Activated T-cell treated with anti-CD3 and anti-CD28 coated beads, Interleukin-2, amount 50 U/mL, for 72 hours (primary cell): ENCODE data around the gene C6orf89. TPM values are rescaled to one million over a fixed set of nuclear protein-coding genes. Genes with fewer than 3 reads are reported as not detected.
"Not testable (repeated sequence)": the region's sequence is repeated elsewhere in the genome, so short reads cannot be mapped to it uniquely, and the experiment has no call there.

Experiments
- ATAC-seq, 2 donors: fragments of 150-1000 bp; cut with Tn5 transposase; replicated peaks in 1 of 2; 2 replicates each; pipeline ENCODE4 v1.10.0; 2021; ENCODE audit warnings: moderate library complexity in 2 of 2, mild to moderate bottlenecking in 1 of 2
- DNase-seq, 2 donors: peaks; one replicate each; pipeline ENCODE4 v3.0.0; 2021 to 2022; ENCODE audit warnings: mixed read lengths in 1 of 2
- H3K27ac Mint-ChIP-seq: one replicate; pipeline ENCODE4 v1.8.0; 2022; ENCODE audit warnings: mild to moderate bottlenecking, moderate library complexity, mixed read lengths
- H3K27me3 Mint-ChIP-seq: one replicate; pipeline ENCODE4 v1.8.0; 2022; ENCODE audit warnings: low read depth, mixed read lengths
- H3K36me3 Mint-ChIP-seq, 2 donors: one replicate each; pipeline ENCODE4 v1.8.0; 2022; ENCODE audit warnings: mixed read lengths in 2 of 2, mild to moderate bottlenecking in 1 of 2; ENCODE audit not compliant: insufficient read depth in 2 of 2
- H3K4me1 Mint-ChIP-seq: one replicate; pipeline ENCODE4 v1.8.0; 2022; ENCODE audit warnings: low read depth, mixed read lengths
- H3K4me3 Mint-ChIP-seq, 2 donors: one replicate each; pipeline ENCODE4 v1.8.0; 2022; ENCODE audit warnings: mild to moderate bottlenecking in 2 of 2, mixed read lengths in 2 of 2, moderate library complexity in 2 of 2
- H3K9me3 Mint-ChIP-seq, 2 donors: one replicate each; pipeline ENCODE4 v1.8.0; 2022; ENCODE audit warnings: mixed read lengths in 2 of 2
- total RNA-seq, 2 donors: library from RNA; stranded (reverse); gene quantifications; one replicate each; pipeline ENCODE4 v1.2.3, GENCODE V29; 2022

The C6orf89 gene
- total RNA-seq, 2 donors from 2014 or later: 53.1 to 54.6 TPM

DNA sequence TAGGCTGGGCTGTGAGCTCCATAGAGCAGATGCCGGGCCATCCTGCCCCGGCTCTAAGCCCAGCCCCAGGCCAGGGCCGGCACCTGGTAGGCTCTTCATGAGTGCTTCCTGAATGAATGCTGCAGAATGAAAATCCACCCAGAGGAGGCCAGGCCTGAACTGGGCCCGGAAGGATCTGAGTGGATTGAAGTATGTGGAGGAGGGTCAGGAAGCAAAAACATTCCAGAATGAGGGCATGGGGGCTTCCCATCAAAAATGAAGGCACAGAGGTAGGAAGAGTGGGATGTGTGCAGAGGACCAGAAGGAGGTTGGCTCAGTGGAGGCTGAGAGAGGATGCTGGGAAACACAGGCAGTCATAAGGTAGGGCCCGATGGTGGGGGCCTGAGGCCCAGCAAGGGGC lies 53.3 kb downstream of the C6orf89 start:
- not testable (repeated sequence) for H3K27me3 Mint-ChIP-seq, H3K27ac Mint-ChIP-seq, ATAC-seq, H3K4me3 Mint-ChIP-seq, H3K36me3 Mint-ChIP-seq, DNase-seq, H3K4me1 Mint-ChIP-seq, H3K9me3 Mint-ChIP-seq

DNA sequence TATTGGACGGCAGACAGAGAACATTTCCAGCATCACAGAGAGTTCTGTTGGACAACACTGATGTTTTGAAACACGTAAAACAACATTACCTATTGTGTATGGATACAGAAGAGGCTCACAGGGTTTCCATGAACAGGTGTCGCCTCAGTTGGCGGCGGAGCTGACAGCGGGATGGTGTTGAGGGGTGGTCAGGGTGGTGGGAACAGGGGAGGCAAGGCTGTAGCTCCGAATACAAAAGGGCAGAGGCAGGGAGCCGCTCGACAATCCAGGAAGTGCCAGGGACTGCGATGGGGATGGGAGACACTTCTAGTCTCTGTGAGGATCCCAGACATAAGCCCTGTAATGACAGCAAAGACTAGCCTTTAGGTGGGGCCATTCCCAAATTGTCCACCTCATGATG lies 54.3 kb downstream of the C6orf89 start:
- H3K9me3 Mint-ChIP-seq: no peaks in the 10 kb centered on the region
- no peaks in the 10 kb centered on the region for H3K27me3 Mint-ChIP-seq
- no peak overlapping the region for H3K27ac Mint-ChIP-seq
- ATAC-seq: no peak
- no peak overlapping the region for H3K4me3 Mint-ChIP-seq
- H3K36me3 Mint-ChIP-seq: no peaks in the 10 kb centered on the region
- DNase-seq: no peak
- peaks cover 11% of the 10 kb centered on the region for H3K4me1 Mint-ChIP-seq

DNA sequence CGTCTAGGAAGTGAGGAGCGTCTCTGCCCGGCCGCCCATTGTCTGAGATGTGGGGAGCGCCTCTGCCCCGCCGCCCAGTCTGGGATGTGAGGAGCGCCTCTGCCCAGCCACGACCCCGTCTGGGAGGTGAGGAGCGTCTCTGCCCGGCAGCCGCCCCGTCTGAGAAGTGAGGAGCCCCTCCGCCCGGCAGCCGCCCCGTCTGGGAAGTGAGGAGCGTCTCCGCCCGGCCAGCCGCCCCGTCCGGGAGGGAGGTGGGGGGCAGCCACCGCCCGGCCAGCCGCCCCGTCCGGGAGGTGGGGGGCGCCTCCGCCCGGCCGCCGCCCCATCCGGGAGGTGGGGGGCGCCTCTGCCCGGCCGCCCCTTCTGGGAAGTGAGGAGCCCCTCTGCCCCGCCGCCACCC lies 55.8 kb downstream of the C6orf89 start:
- not testable (repeated sequence) for ATAC-seq, H3K27me3 Mint-ChIP-seq, H3K4me3 Mint-ChIP-seq, H3K27ac Mint-ChIP-seq, H3K9me3 Mint-ChIP-seq, DNase-seq, H3K36me3 Mint-ChIP-seq
- peaks cover 15% of the 10 kb centered on the region for H3K4me1 Mint-ChIP-seq

DNA sequence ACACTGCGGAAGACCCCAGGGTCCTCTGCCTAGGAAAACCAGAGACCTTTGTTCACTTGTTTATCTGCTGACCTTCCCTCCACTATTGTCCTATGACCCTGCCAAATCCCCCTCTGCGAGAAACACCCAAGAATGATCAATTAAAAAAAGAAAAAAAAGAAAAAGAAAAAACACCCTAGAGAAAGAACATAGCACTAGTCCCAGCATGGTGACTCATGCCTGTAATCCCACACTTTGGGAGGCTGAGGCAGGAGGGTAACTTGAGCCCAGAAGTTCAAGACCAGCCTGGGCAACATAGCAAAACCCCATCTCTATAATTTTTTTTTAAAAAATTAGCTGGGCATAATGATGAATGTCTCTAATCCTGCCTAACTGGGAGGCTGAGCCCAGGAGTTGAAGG lies 56.6 kb downstream of the C6orf89 start:
- not testable (repeated sequence) for H3K9me3 Mint-ChIP-seq, ATAC-seq, DNase-seq, H3K36me3 Mint-ChIP-seq, H3K27me3 Mint-ChIP-seq, H3K4me3 Mint-ChIP-seq, H3K27ac Mint-ChIP-seq
- H3K4me1 Mint-ChIP-seq: peaks cover 18% of the 10 kb centered on the region

DNA sequence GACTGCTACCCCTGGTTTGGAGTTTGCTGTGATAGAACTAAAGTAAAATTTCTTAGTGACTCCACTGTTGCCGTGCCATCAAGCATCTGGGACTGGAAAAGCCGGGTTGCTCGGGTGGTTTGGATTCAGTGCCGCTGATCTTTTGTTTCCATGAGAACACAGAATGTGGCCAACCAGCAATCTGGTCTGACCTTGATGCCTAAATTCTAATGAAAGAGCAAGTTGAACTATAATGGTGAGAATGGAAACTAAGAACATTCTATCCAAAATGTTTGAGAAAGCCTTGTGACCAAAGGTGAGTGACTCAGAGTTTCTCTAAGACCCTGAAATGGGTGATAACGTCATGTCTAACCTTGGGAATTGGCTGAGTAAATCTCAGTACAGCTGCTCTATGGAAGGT lies 58.9 kb downstream of the C6orf89 start:
- Mint-ChIP-seq H3K27ac (no peak overlapping the region), H3K36me3 (no peaks in the 10 kb centered on the region), H3K27me3 (peaks cover 4% of the 10 kb centered on the region), H3K4me3 (no peak overlapping the region), H3K9me3 (no peaks in the 10 kb centered on the region), H3K4me1 (peaks cover 41% of the 10 kb centered on the region)
- ATAC-seq (peak; percentile 23 to 43), DNase-seq (no peak)

DNA sequence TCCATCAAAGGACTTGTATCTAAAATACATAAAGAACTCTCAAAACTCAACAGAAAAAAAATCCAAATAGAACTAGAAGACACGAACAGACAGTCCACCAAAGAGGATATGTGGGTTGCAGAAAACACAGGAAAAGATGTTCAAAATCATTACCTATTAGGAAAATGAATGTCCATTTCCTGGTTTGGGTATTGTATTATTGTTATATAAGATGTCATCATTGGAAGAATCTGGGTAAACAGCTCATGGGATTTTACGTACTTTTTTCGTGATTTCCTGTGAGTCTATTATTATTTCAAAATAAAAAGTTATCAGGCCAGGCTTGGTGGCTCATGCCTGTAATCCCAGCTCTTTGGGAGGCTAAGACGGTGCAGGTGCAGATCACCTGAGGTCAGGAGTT lies 59.5 kb downstream of the C6orf89 start:
- H3K36me3 Mint-ChIP-seq: no peaks in the 10 kb centered on the region
- no peak overlapping the region for H3K27ac Mint-ChIP-seq
- H3K9me3 Mint-ChIP-seq: no peaks in the 10 kb centered on the region
- H3K4me3 Mint-ChIP-seq: no peak overlapping the region
- no peak for DNase-seq
- H3K4me1 Mint-ChIP-seq: peaks cover 48% of the 10 kb centered on the region
- ATAC-seq: no peak
- peaks cover 6% of the 10 kb centered on the region for H3K27me3 Mint-ChIP-seq

DNA sequence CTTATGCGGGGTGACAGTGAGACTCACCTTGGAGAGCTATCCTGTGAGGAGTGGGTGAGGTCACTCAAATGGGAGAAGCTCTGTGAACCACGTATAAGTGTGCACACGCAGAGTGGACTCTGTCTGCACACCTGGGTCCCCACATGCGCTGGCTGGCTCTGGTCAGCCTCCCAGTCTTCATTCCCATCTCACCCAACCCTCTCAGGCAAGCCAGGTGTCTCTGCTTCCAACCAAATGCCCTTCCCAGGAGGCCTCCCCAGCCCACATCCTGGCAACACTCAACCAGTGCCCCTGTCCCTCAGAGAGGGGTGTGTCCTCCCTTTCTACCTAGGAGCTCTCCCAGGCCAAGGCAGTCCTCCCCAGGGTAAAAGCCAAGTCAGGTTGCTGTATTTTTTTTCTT lies 60.8 kb downstream of the C6orf89 start:
- H3K4me1 Mint-ChIP-seq: peaks cover 48% of the 10 kb centered on the region
- no peaks in the 10 kb centered on the region for H3K9me3 Mint-ChIP-seq
- ATAC-seq (no peak), DNase-seq (no peak)
- no peaks in the 10 kb centered on the region for H3K36me3 Mint-ChIP-seq
- no peak overlapping the region for H3K27ac Mint-ChIP-seq
- peaks cover 6% of the 10 kb centered on the region for H3K27me3 Mint-ChIP-seq
- no peak overlapping the region for H3K4me3 Mint-ChIP-seq

DNA sequence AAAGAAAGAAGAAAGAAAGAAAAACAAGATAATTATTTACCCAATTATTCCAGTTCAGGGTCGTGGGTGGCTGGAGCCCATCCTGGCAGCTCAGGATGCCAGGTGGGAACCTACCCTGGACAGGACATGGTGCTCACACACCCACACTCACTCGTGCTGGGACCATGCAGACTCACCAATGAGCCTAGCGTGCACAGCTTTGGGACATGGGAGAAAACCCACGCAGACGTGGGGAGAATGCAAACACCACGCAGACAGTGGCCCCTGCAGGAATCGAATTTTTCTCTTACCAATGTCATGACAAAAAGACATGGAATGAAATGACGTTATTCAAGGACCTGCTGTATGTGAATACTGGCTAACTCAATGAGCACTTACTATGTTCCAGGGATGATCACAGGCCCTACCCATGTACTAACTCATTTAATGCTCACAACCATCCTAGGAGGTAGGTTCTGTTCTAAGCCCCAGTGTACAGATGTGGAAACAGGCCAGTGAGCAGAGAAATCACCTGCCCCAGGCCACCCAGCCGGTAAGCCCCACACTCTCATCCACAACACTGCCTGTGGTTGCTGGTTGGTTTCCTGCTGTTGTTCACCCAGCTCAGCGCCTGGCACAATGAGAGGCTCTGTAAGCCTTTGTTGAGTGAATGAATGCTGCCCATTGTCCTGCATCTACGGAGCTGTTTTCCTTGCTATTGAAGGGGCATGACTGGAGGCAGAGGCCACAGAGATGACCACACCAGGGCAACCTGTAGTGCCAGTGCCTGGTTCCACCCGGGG lies 62.0 kb downstream of the C6orf89 start:
- peak overlapping the region in 1 of 2 donors; percentile 68 for H3K4me3 Mint-ChIP-seq

DNA sequence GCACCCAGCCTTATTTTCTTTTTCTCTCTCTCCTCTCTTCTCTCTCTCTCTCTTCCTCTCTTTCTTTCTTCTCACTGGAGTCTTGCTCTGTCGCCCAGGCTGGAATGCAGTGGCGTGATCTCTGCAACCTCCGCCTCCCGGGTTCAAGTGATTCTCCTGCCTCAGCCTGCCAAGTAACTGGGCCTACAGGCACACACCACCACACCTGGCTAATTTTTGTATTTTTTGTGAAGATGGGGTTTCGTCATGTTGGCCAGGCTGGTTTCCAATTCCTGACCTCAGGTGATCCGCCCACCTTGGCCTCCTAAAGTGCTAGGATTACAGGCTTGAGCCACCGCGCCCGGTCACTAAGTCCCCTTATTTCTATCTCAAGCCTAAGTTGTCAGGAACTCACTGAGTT lies 63.3 kb downstream of the C6orf89 start:
- Mint-ChIP-seq H3K4me1 (peaks cover 50% of the 10 kb centered on the region), H3K27ac (peak overlapping the region; percentile 91), H3K4me3 (peak overlapping the region in 1 of 2 donors; percentile 79)
- H3K27me3 Mint-ChIP-seq, ATAC-seq, H3K36me3 Mint-ChIP-seq, DNase-seq, H3K9me3 Mint-ChIP-seq: not testable (repeated sequence)

More for the DNA sequence above, 62.0 kb downstream of the C6orf89 start:
- peak; percentile 60 to 67 for DNase-seq
- H3K27ac Mint-ChIP-seq: peak overlapping the region; percentile 59
- ATAC-seq: peak; percentile 94 to 96
- H3K27me3 Mint-ChIP-seq: peaks cover 6% of the 10 kb centered on the region
- peaks cover 48% of the 10 kb centered on the region for H3K4me1 Mint-ChIP-seq
- no peaks in the 10 kb centered on the region for H3K9me3 Mint-ChIP-seq
- no peaks in the 10 kb centered on the region for H3K36me3 Mint-ChIP-seq

DNA sequence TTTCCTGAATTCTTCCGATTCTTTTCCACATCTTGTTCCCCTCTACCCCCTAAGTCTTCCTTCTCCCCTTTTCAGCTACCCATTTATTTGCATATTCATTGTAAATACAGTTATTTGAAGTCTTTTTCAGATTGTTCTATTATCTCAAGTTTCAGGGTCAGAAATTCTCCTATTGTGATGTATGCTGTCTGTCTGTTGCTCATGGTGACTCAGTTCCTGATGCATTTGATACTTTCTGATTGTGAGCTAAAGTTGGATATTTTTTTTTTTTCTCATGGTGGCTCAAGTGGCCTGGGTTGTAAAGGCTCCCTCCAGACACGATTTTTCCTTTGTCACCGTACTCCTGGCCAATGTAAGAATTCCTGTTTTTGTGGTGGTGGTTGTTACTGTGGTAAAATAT lies 63.9 kb downstream of the C6orf89 start:
- Mint-ChIP-seq H3K27ac (peak overlapping the region; percentile 90), H3K27me3 (peaks cover 6% of the 10 kb centered on the region), H3K9me3 (no peaks in the 10 kb centered on the region), H3K4me3 (peak overlapping the region; percentile 25 to 79), H3K36me3 (no peaks in the 10 kb centered on the region), H3K4me1 (peaks cover 54% of the 10 kb centered on the region)
- ATAC-seq (no peak), DNase-seq (no peak)

DNA sequence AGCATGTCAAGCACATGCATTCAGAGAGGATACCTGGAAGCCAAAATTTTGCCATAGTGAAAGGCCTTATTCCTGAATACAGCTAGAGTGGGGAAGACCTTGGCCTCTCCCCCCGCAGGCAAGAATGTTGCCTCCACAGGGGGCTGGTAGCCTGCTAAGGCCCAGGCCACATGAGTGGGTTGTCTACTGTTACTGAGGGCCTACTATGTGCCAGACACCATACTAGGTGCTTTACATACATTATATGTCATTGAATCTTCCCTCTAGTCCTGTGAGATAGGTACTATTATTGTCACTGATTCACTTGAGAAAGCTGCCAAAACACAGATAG lies 68.1 kb downstream of the C6orf89 start:
- Mint-ChIP-seq H3K4me3 (peak overlapping the region in 1 of 2 donors; percentile 88), H3K9me3 (no peaks in the 10 kb centered on the region), H3K36me3 (no peaks in the 10 kb centered on the region), H3K4me1 (peaks cover 54% of the 10 kb centered on the region), H3K27ac (no peak overlapping the region), H3K27me3 (peaks cover 6% of the 10 kb centered on the region)
- ATAC-seq (no peak), DNase-seq (no peak)

DNA sequence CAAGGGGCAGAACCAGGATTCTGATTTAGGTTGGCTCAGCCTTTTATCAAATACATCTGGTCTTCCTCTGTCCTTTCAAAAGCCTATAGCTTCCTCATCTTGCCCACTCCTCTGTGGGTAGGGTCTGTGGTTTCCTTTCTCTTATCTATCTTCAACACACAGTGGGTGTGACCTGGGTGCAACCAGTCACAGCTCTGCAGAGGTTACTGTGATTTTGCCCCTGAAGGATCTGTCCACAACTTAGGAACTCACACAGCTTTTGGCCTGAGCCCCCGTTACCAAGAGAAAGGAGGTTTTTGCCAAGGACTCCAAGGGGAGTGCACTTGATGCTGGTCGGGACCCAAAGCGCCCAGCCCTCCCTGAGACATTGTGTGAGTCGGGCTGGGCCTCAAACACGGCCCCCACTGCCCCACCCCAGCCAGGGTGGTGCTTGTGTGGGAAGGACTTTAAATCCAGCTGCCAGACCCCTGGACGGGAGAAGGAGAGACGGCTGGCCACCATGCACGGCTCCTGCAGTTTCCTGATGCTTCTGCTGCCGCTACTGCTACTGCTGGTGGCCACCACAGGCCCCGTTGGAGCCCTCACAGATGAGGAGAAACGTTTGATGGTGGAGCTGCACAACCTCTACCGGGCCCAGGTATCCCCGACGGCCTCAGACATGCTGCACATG lies 68.6 kb downstream of the C6orf89 start, which contains the start of gene PI16:
TSS of gene PI16 (plus strand) at position 477 of the 670 bp plus-strand sequence. CDS start at position 500, 23 bp downstream.
- H3K36me3 Mint-ChIP-seq: no peaks in the 10 kb centered on the region
- ATAC-seq (peak; percentile 66 to 81), DNase-seq (no peak)
- no peaks in the 10 kb centered on the region for H3K9me3 Mint-ChIP-seq
- peak within 1 kb of the TSS; percentile 19 to 88 for H3K4me3 Mint-ChIP-seq
- peaks cover 4% of the 10 kb centered on the region for H3K27me3 Mint-ChIP-seq
- peak within 1 kb of the TSS; percentile 91 for H3K27ac Mint-ChIP-seq
- peaks cover 49% of the 10 kb centered on the region for H3K4me1 Mint-ChIP-seq

DNA sequence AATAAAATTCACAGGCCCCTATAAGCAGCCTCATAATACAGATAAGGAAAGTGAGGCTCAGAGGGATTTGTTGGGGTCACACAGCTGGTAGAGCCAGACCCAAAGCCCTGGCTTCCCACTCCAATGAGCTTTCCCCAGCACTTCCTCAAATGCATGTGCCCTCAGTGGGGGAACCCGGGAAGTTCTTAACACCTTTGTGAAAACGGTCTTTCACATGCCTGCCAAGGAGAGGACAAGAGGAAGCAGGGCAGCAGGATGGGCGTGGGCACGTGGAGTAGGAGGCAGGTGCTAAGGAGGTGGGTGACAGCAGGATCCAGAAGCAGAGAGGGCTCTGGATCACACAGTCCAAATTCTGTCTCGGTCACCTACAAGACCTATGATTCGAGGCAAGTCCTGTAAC lies 69.4 kb downstream of the C6orf89 start:
- ATAC-seq (peak in 1 of 2 donors; percentile 36), DNase-seq (no peak)
- Mint-ChIP-seq H3K27me3 (no peaks in the 10 kb centered on the region), H3K36me3 (no peaks in the 10 kb centered on the region), H3K27ac (peak overlapping the region; percentile 91), H3K4me3 (peak overlapping the region in 1 of 2 donors; percentile 88), H3K4me1 (peaks cover 44% of the 10 kb centered on the region), H3K9me3 (no peaks in the 10 kb centered on the region)
